HG03442 (cell line): ENCODE results near the gene MTUS2.

Source experiments
- ATAC-seq: cut with Tn5 transposase; IDR thresholded peaks from one replicate; pipeline ENCODE4 v1.9.1; 2021; ENCODE audit warnings: mild to moderate bottlenecking, moderate library complexity; ENCODE audit not compliant: unreplicated experiment

Gene MTUS2

DNA sequence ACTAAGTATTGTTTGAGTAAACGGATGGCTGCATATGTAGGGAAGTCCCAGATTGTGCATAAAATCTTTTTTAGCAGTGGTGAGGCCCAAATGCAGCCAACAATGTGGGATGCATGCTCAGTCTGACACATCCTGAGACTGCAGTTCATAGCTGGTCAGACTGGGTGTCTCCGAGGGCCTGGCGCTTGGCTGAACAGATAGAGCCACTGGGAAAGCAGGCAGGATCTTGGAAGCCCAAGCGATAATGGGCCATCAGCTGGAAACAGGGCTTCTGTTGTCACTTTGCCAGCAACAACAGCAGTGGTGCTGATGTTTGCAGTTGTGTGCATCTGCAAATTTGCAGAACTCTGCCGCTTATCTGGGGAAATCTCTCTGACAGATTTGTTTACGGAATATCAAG lies 36.1 kb downstream of the MTUS2 start:
- no peak for ATAC-seq

DNA sequence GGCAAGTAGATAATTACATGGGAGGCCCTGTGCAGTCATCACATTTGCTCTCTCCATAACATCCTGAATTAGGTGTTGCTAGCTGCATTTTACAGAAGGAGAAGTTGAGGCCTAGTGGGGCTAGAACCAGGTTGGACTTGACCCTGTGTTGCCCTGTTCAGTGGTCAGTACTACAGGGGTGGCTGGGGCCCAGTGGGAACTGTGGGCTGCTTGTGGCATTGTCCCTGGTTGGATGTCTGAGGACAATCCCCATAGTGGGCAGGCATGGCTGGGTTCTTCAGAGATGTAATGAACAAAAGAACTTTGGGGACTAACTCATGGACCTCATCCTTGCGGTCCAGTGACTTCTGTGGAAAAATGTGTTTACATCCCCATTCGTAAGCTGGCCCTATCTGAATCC lies 38.9 kb downstream of the MTUS2 start:
- no peak for ATAC-seq

DNA sequence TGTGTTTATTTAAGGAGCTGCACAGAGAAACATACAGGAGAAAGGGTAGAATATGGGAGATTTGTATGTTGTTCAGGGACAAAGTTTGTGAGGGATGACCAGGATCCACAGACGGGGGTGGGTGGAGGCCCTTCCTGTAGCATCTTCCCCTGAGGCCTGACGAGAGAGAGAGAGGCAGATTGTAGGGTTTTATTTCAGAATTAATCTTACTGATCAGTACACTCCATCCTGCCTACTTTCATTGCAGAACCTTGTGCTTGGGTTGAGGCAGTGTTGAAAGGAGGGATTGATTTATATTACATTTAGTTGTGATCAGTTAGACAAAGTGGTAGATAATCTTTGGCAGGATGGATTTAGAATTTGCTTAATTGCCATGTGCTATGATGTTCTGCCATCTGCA lies 39.6 kb downstream of the MTUS2 start:
- no peak for ATAC-seq

DNA sequence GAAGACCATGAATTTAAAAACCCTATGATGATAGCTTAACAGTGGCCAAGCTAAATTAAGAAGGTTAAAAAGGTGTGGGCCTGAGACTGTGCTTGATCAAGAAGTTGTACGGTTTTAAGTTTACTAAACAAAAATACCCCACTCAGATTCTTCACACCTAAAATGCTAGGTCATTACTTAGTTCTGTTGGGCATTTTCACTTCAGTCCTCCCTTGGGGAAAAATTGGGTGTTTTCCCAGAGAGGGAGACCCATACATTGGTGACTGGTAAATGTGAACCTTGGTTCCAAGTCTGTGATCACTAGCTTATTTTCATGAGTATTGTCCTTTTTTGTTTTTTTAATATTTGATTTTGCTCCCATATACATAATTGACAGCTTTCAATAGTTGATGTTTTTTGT lies 44.4 kb downstream of the MTUS2 start:
- ATAC-seq = no peak

DNA sequence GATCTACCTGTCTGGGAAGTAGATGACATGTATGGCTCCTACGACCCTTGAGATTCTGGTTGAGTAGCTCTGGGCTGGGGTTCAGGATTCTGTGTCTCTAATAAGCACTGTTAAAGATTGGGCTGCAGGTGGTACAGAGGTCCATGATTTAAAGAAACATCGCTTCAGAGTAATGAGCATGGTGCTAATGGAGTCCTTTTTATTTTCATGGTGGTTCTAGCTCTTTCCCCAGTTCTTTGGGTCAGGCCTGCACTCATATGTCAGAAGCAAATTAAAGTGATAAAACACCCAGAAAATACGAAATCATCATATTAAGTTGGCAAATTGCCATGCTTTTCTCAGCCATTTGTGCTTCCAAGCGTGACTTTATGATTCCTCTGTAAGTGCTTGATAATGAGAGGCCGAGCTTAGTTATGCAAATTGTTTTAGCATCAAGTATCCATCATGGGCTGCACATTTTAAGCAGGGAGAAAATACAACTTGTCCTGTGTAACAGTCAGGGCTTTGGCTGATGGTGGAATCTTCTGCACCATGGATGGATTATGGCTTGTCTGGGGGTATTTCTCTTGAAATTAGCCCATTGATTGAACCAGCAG lies 45.1 kb downstream of the MTUS2 start:
- no peak for ATAC-seq

DNA sequence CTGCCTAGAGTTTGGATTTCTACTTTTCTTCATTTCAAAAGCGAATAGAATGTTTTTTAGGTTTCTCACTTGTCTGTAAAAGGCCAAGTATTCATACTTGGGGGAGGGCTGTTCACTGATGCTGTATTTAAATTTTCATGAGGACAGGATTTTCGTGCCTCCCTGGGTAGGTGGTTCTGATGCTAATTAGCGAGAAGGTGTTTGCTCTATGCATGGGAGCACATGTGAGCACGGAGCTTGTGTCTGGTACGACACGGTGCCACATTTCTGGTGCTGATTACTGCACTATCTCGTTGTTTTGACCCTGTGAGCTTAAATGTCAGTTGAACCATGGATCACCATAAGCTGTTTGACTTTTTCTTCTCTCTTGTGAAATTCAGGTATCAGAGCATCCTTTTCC lies 45.8 kb downstream of the MTUS2 start:
- no peak for ATAC-seq

DNA sequence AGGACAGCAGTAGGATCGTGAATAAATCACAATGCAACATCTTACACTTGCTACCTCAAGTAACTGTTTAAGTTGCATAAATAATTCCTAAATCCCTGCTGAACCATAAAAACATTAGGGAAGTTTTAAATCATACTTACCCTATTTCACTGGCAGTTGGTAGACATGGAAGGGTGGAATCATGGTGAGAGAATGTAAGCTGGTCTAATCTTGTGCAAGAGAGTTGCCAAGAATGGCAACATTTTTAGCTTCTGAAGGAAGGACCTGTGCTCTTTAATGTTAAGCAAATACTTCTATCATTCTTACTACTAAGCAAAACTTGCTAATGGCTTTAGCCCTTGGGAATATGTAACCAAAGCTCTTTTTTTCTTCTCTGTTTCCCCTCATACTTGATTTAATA lies 46.8 kb downstream of the MTUS2 start:
- no peak for ATAC-seq

DNA sequence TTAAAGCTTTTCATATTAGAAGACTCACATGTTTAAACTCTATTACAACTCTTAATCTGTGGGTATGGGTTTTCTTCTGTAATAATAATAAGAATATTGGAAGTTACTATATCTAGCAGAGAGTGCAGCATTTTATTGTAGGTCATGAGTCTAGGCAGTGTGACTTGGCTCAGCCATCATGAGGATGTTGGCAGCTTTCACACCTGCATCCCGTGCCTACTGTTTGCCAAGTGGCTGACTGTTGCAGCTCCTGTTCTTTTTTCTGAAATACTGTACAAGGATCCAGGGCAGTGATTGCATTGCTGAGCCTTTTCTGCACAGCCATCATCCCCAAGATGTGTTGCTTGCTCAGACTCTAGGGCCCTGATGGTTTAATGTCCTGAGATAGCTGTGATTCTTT lies 47.4 kb downstream of the MTUS2 start:
- ATAC-seq = no peak

DNA sequence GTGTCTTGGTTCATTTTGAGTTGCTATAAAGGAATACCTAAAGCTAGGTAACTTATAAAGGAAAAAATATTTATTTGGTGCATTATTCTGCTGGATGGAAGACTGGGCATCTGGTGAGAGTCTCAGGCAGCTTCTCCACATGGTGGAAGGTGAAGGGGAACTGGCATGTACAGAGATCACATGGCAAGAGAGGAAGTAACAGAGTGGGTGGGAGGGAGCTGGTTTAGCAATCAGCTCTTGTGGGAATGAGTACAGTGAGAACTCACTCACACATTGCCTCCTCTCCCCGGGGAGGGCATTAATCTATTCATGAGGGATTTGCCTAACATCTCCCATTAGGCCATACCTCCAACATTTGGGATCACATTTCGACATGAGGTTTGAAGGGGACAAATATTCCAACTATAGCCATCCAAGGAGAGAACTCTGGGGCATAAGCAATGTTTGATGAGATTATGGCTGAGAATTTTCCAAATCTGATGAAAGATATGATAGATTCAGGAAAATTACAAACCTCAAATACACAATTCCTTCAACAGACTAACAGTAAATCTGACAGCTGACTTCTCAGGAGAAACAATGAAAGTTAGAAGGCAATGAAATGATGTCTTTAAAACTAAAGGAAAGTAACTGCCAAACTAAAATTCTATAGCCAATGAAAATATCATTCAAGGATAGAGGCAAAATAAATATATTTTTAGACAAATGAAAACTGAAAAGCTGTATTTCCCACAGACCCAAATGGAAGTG lies 52.5 kb downstream of the MTUS2 start:
- no peak for ATAC-seq

DNA sequence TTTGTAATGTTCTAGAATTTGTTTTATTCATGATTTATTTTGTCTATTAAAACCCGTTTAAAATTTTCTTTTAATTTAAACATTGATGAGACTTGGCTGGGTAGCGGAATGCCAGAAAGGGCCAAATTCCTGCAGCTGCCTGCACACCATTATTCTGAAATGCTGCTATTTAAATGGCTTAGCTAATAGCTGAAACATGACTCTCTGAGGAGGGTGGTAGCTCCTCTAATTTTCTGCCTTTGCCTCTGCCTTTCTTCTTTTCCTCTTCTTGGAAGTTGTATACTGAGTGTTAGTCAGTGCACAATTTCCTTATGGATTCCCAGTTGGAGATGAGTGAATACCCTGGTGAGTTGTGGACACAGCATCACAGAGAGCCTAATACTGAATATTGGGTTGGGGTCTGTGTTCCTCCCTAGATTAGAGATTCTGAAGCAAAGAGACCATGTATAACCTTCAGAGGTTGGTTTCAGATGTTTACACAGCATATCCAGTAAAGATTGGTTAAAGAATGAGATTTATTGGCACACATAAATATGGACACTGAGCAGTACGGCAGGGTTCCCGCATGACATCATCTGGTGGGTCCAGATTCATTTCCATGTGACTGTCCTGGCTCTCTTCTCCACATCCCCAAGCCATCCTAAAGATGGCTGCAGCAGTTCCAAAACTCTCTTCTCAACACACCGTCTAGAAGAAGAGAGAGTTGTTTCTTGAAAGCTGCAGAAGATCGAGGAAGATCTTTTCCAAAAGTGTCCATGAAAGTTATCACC lies 55.9 kb downstream of the MTUS2 start:
- no peak for ATAC-seq

DNA sequence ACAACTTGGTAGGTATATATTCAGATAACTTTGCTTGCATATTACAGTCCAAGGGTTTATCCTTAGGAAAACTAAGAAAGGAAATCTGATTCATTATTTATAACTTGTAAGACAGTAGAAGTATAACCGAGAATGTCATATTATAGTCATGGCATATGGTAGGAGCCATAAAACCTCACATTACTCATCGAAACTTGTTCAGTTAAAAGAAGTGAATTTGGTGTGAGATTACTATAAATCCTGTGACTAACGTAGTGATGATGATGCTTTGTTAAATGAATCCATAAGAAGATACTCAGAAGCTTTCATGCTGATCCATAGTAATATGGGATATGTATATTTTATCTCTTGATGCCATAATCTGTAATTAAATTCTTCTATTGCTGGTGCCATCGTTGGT lies 57.3 kb downstream of the MTUS2 start:
- no peak for ATAC-seq

DNA sequence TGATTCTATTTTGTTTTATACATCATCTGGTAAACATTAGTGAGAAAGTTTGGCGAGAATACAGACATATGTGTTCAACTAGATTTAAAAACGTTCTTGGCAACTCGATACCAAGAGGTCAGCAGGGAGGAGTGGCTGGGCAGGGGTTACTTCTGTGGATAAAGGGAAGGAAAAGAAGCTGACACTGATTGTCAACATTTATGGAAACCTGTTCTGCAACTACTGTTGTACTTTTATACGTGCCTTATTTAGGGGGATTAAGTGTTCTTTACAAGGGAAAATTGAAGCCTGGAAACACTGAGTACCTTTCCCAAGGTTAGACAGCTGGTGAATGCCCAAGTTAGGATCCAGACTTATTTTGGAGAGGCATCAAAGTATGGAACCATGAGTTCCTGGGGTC lies 65.0 kb downstream of the MTUS2 start:
- no peak for ATAC-seq

DNA sequence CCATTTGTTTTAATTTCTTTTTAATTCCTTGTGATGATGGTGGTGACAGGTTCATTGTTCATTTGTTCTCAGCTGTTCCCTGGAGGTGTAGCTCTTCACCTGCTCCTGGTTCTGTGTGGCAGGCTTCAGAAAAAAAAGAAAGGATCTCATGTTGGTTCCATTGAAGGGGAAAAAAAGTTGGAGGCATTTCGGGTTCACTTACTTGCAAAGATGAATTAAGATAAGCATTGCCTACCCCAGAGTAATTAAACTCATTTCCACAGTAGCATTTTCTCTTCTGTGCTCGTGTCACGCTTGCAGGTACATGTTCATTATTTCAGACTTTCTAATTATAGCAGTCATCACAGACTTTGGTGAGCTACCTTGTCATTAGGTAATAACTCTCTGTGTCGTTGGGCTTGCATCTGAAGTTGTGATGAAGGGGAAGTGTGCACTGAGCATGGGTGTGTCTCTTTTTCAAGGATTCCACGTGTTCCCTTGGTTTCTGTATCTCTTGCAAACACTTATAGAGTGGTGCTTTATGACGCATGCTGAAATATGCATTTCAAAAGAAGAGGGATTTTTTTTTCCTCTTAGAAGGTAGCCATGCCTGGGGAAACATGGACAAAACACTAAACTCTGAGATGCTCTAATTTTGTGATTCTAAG lies 69.1 kb downstream of the MTUS2 start:
- no peak for ATAC-seq

DNA sequence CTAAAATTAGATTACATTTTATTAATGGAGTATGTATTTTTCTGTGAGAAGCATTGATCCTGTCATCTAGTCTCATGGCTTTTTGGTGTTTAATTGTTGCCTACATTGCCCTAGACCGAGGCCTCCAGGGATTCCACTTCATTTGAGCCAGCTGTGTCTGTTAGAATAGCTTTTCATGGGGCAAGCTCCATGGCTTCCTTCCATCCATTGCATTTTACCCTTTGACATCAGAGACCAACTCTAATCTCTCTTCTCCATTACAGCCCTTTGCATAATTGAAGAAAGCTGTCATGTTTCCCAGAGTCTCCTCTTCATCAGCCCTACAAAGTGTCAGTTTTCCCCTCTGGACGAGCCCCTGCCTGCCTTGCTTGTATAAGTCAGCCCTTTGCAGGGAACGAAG lies 70.6 kb downstream of the MTUS2 start:
- no peak for ATAC-seq

DNA sequence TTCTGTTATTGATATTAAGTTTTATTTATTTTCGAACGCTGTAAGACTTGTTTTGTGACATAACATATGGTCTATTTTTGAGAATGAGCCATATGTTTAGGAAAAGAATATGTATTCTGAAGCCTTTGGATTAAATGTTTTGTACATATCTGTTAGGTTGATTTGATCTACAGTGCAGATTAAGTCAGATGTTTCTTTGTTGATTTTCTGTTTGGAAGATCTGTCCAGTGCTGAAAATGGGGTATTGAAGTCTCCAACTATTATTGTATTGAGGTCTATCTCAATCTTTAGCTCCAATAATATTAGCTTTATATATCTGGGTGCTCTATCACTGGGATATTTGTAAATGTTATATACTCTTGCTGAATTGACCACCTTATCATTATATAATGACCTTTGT lies 97.9 kb downstream of the MTUS2 start:
- no peak for ATAC-seq

DNA sequence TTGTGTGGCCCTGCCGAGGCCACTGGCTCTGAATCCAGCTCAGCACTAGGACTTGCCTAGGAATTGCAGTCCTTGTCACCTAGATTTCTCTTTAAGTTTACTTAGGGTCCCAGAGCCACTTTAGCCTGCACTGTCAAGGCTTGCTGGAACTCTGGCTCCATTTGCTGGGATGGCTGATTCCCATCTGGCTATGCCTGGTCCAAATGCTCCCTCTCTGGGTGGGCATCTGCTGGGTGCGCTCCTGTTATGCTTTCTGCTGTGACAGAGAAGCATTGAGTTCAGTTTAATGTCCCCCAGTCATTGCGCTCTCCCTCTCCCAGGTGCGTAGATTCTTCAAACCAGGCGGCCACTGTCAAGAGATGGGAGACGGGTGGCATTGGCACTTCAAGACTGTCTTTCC lies 102.2 kb downstream of the MTUS2 start:
- ATAC-seq = no peak

DNA sequence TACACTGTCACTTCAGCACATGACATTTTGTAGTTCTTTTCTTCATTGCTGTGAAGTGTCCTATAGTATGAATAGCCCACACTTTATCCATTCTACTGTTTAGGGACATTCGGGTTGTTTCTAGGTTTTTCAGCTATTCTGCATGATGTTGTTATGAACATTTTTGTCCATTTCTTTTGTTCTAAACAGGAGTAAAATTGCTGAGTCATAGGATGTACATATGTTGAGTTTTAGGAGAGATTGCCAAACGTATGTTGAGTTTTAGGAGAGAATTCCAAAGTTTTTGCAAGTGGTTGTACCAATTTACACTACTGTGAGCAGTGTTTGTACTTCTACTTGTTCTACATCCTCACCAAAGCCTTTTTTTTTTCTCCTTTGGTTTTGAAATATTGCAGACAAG lies 115.0 kb downstream of the MTUS2 start:
- no peak for ATAC-seq

DNA sequence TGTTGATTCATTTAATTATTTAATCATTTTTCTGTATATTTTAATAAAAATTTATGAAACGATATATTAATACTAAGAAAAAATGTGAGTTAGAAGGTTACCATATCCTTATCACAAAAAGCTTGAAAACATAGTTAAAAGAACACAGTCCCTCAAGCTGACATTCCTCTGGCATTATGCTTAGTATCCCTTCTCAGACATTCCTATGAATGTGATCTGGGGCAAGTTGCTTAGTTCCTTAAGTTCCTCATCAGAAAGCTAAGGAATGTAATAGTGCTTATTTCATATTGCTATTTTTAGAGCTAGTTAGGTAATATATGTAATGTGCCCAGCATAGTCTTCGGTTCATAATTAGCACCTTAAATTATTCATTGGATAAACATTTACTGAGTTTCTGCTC lies 122.8 kb downstream of the MTUS2 start:
- ATAC-seq = no peak

DNA sequence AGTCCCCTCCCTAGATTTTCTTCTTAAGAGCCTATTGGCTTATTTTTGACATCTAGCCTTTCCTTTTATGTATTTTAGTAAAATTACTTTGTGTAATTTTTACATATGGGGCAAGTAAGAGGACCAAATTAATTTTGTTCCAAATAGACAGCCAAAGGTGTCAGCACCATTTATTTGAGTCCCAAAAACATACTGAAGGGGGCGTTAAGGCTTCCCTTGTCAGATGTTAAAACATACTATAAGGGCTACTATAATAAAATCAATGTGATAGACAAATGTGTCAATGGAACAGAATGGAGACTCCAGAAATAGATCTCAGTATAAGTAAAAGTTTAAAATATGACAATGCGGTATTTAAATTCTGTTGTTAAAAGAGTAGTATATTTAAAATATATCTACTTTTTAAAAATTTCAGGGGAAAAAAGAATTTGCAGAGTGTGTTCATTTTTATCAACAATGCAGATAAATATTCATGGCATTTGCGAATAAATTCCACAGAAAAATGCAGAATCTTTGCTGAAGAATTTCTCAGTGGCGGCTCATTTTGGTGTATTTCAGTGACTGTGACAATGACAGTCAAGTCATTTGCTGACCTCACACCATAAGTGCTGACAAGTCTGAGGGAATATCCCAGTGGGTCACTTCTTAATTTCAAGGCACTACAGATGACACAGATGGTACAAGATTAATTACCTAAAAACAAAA lies 133.7 kb downstream of the MTUS2 start:
- ATAC-seq = no peak

DNA sequence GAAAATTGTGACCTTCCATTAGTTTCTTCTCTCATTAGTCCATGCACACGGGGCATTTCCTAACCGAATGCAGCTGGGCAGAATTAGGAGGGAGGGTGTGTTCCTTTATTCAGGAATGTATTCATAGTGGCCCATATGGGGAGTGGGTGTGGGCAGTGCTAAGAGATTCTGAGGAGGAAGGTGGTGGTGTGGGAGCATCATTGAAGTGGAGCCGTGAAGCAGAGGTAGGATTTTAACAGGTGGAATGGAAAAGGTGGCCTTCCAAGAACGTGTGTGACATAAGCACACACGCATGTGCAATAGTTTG lies 134.2 kb downstream of the MTUS2 start:
- no peak for ATAC-seq

DNA sequence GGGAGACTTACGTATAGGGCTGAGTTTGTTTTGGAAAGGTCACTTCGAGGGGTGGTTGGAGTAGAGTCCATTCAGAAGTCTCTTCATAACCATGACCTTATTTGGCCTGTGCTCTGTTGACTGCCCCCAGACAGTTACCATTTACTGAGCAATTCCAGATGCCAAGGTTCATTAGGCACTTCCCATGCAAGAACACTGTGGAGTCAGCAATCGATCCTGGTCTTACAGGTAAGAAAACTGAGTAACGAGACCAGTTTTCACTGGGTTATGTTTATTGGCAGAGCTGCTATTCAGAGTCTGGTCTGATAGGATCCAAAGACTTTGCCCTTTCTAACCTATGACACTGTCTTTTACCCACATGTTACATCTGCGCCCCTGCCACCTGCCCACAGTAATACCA lies 134.7 kb downstream of the MTUS2 start:
- ATAC-seq = no peak
